Duodenal mucosa (tissue), 2 donors: Measurements from ENCODE around the gene FAM89A.

ENCODE experiments used
- H3K27ac ChIP-seq: one replicate; pipeline ENCODE4 v1.7.0; 2013; ENCODE audit warnings: low read depth, low read length
- H3K27me3 ChIP-seq, 2 donors: one replicate each; pipeline ENCODE4 v1.7.0; 2013; ENCODE audit warnings: low read length in 2 of 2, control low read depth in 1 of 2; ENCODE audit not compliant: insufficient read depth in 2 of 2, control insufficient read depth in 1 of 2
- H3K36me3 ChIP-seq, 2 donors: one replicate each; pipeline ENCODE4 v1.7.0; 2013; ENCODE audit warnings: low read length in 2 of 2, control low read depth in 1 of 2; ENCODE audit not compliant: insufficient read depth in 2 of 2, control insufficient read depth in 1 of 2
- H3K4me1 ChIP-seq, 2 donors: one replicate each; pipeline ENCODE4 v1.7.0; 2013; ENCODE audit warnings: low read length in 2 of 2, control low read depth in 1 of 2; ENCODE audit not compliant: insufficient read depth in 2 of 2, control insufficient read depth in 1 of 2
- H3K4me3 ChIP-seq, 2 donors: one replicate each; pipeline ENCODE4 v1.7.0; 2013; ENCODE audit warnings: low read length in 2 of 2, low read depth in 1 of 2
- H3K9ac ChIP-seq, 2 donors: one replicate each; pipeline ENCODE4 v1.7.0; 2013; ENCODE audit warnings: low read length in 2 of 2, low read depth in 1 of 2
- H3K9me3 ChIP-seq, 2 donors: one replicate each; pipeline ENCODE4 v1.7.0; 2013; ENCODE audit warnings: low read length in 2 of 2, control low read depth in 1 of 2; ENCODE audit not compliant: control insufficient read depth in 1 of 2

The FAM89A gene

GRCh38 chr1:230972855-230973271, 67.2 kb downstream of the FAM89A start:
- peak overlapping the region in 1 of 2 donors; percentile 4 for H3K4me3 ChIP-seq
- no peaks in the 10 kb centered on the region for H3K9me3 ChIP-seq
- peaks cover 9 to 12% of the 10 kb centered on the region in 2 donors for H3K36me3 ChIP-seq
- H3K9ac ChIP-seq: no peak overlapping the region
- H3K27me3 ChIP-seq: no peaks in the 10 kb centered on the region
- peaks cover 12 to 37% of the 10 kb centered on the region in 2 donors for H3K4me1 ChIP-seq
- H3K27ac ChIP-seq: no peak overlapping the region

DNA sequence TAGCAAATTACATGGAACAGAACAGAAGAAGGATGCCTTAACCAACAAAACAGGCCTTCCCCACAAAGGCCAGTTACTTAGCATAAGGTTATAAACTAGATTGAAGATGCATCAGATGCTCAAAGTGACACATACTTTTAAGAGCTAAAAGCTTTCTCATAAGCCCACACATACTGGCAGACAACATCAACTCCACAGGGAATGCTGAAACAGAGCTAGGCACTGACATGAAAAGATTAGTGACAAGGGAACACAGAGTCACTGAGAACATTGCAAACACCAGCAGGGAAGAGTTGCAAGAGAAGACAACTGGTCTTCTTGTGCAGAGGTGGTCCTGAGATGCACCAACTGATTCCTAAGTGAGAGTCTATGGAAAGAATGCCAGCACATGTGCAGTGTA, 68.3 kb downstream of the FAM89A start:
- H3K27me3 ChIP-seq: no peaks in the 10 kb centered on the region
- H3K4me3 ChIP-seq: no peak overlapping the region
- H3K4me1 ChIP-seq: peaks cover 4 to 29% of the 10 kb centered on the region in 2 donors
- no peak overlapping the region for H3K27ac ChIP-seq
- H3K9ac ChIP-seq: no peak overlapping the region
- H3K9me3 ChIP-seq: no peaks in the 10 kb centered on the region
- H3K36me3 ChIP-seq: peaks cover 9 to 12% of the 10 kb centered on the region in 2 donors

DNA sequence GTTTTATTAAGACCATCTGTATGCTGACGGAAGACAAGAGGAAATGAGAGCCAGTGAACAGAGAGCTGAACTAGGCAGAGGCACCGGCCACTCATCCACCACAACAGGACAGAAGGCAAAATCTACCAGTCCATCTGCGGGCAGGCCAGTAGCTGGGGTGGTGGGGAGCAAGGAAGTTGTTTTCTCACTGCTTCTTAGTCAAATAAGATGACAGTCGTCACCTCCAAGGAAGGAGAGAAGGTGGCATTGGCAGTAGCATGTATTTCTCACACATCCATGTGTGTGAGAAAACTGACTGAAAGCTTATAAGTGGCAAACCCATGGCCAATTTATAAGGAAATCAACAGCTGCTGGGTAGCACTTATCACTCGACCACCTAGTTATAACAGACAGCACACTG, 69.6 kb downstream of the FAM89A start:
- H3K27ac ChIP-seq: no peak overlapping the region
- H3K27me3 ChIP-seq: no peaks in the 10 kb centered on the region
- H3K36me3 ChIP-seq: peaks cover 0 to 3% of the 10 kb centered on the region in 2 donors
- no peak overlapping the region for H3K9ac ChIP-seq
- peaks cover 4 to 27% of the 10 kb centered on the region in 2 donors for H3K4me1 ChIP-seq
- H3K9me3 ChIP-seq: no peaks in the 10 kb centered on the region
- no peak overlapping the region for H3K4me3 ChIP-seq
